Chondrocyte (in vitro differentiated cells): ENCODE results near the gene MYLK. TPM values are rescaled to one million over a fixed set of nuclear protein-coding genes. Genes with fewer than 3 reads are reported as not detected.

Experiments
- DNase-seq: peaks from one replicate; pipeline ENCODE4 v3.0.0; 2021; ENCODE audit warnings: mixed read lengths, low spot score
- H3K27ac Mint-ChIP-seq: one replicate; pipeline ENCODE4 v1.8.0; 2021; ENCODE audit warnings: mild to moderate bottlenecking, moderate library complexity, mixed read lengths; ENCODE audit not compliant: unreplicated experiment
- H3K27me3 Mint-ChIP-seq: 2 replicates; pipeline ENCODE4 v1.8.0; 2021; ENCODE audit warnings: low read depth, mixed read lengths
- H3K36me3 Mint-ChIP-seq: 2 replicates; pipeline ENCODE4 v1.8.0; 2021; ENCODE audit warnings: low read depth, mixed read lengths
- H3K4me1 Mint-ChIP-seq: 2 replicates; pipeline ENCODE4 v1.8.0; 2021; ENCODE audit warnings: low read depth, mild to moderate bottlenecking, mixed read lengths
- H3K4me3 Mint-ChIP-seq: one replicate; pipeline ENCODE4 v1.8.0; 2021; ENCODE audit warnings: mild to moderate bottlenecking, moderate library complexity, mixed read lengths; ENCODE audit not compliant: unreplicated experiment
- H3K9me3 Mint-ChIP-seq: 2 replicates; pipeline ENCODE4 v1.8.0; 2021; ENCODE audit warnings: low read depth, mixed read lengths
- long read RNA-seq: library from polyadenylated mRNA; stranded (forward); transcript quantifications from one replicate; pipeline ENCODE4 v2.0.0, GENCODE V29; 2021
- total RNA-seq: library from RNA; stranded (reverse); gene quantifications from 3 replicates; pipeline ENCODE4 v1.2.1, GENCODE V29; 2021
- TF ChIP-seq, protein P1 (sequence below): fragments of 200-600 bp; sonication (generic); IDR thresholded peaks from 2 replicates; pipeline ENCODE4 v1.5.0; 2021; ENCODE audit warnings: antibody characterized with exemption, mild to moderate bottlenecking, moderate library complexity

MYLK gene
- total RNA-seq, result 319 to 405 TPM (median 393 TPM) in 3 replicates
- long read RNA-seq, full-length matches to known transcripts, result 77 of 492 reads
- long read RNA-seq, partial matches to known transcripts, result 307 of 492 reads
- long read RNA-seq, other reads (novel, unspliced or antisense), result 108 of 492 reads

DNA sequence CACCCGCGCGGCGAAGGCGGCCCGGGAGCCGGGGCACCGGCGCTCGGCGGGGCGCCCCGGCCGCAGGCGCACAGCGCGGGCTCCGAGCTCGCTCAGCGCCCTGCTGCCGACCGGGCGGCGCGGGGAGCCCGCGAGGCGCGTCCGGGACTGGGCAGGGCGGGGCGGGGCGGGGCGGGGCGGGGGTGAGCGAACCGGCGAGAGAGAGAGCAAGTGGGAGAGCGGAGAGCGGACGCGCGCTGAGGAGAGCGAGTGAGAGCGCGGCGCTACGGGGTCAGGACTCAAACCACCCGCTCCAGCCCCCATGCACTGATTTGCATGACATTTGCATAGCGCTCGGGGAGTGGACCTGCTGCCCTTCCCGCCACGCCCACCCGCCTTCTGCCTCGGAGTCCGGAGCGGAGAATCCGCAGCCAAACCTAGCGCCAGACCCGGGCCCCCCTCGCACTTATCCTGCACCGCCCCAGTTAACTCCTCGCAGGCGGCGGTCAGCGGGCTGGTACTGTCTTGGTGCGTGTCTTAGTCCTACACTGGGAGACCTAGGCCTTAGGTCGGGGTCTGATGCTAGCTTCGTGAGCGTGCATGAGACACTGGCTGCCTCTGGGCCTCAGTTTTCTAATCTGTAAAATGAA, at the start of gene MYLK:
Gene MYLK, minus strand, starts transcription at position 130 of the 629 bp plus-strand sequence. CDS start 90,491 bp downstream, outside the sequence.
- H3K27ac Mint-ChIP-seq, result peak within 1 kb of the TSS; percentile 57
- DNase-seq, result no peak
- no peaks in the 10 kb centered on the region for H3K36me3 Mint-ChIP-seq
- TF ChIP-seq, protein P1, sequence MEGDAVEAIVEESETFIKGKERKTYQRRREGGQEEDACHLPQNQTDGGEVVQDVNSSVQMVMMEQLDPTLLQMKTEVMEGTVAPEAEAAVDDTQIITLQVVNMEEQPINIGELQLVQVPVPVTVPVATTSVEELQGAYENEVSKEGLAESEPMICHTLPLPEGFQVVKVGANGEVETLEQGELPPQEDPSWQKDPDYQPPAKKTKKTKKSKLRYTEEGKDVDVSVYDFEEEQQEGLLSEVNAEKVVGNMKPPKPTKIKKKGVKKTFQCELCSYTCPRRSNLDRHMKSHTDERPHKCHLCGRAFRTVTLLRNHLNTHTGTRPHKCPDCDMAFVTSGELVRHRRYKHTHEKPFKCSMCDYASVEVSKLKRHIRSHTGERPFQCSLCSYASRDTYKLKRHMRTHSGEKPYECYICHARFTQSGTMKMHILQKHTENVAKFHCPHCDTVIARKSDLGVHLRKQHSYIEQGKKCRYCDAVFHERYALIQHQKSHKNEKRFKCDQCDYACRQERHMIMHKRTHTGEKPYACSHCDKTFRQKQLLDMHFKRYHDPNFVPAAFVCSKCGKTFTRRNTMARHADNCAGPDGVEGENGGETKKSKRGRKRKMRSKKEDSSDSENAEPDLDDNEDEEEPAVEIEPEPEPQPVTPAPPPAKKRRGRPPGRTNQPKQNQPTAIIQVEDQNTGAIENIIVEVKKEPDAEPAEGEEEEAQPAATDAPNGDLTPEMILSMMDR, result no peak
- H3K4me3 Mint-ChIP-seq, result peak within 1 kb of the TSS; percentile 81
- peaks cover 2% of the 10 kb centered on the region for H3K9me3 Mint-ChIP-seq
- H3K27me3 Mint-ChIP-seq, result no peaks in the 10 kb centered on the region
- H3K4me1 Mint-ChIP-seq, result peaks cover 25% of the 10 kb centered on the region

DNA sequence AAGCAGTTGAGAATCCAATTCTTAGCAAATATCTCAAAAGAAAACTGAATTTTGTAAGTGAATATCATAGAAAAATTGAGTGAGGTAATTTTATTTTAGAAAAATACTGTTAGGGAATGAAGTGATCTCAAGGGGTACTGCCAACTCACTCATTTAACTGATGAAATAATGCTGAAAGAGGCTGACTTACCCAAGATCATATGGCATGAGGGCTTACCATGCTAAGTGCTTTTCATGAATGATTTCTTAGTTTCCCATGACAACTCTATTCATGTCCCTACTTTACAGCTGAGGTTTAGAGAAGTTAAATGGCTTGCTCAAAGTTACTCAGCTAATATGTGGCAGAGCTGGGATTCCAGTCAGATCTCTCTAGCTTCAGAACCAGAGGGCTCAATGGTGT, 46.3 kb upstream of the MYLK start:
- H3K4me1 Mint-ChIP-seq, result no peaks in the 10 kb centered on the region
- no peak overlapping the region for H3K4me3 Mint-ChIP-seq
- no peaks in the 10 kb centered on the region for H3K27me3 Mint-ChIP-seq
- H3K27ac Mint-ChIP-seq, result no peak overlapping the region
- no peak for DNase-seq
- no peaks in the 10 kb centered on the region for H3K9me3 Mint-ChIP-seq
- H3K36me3 Mint-ChIP-seq, result peaks cover 15% of the 10 kb centered on the region
- TF ChIP-seq, protein P1, result no peak

DNA sequence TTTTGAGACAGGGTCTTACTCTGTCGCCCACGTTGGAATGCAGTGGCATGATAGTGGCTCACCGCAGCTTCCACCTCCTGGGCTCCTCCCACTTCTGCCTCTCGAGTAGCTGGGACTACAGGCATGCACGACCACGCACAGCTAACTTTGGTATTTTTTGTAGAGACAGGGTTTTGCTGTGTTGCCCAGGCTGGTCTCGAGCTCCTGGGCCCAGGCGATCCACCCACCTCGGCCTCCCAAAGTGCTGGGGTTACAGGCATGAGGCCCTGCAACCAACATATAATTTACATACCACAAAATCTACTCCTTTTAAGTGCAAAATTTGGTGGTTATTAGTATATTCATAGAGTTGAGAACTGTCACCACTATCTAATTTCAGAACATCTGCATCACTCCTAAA, 45.2 kb upstream of the MYLK start:
- no peak for DNase-seq
- Mint-ChIP-seq H3K4me3 (no peak overlapping the region), H3K27me3 (no peaks in the 10 kb centered on the region), H3K27ac (no peak overlapping the region), H3K9me3 (peaks cover 2% of the 10 kb centered on the region), H3K36me3 (peaks cover 20% of the 10 kb centered on the region), H3K4me1 (no peaks in the 10 kb centered on the region)
- TF ChIP-seq, protein P1, result no peak

- Mint-ChIP-seq H3K36me3 (peaks cover 36% of the 10 kb centered on the region), H3K4me3 (no peak overlapping the region), H3K9me3 (peaks cover 25% of the 10 kb centered on the region), H3K27me3 (no peaks in the 10 kb centered on the region), H3K4me1 (no peaks in the 10 kb centered on the region), H3K27ac (no peak overlapping the region)
- no peak for DNase-seq
- TF ChIP-seq, protein P1, result no peak
Observed at GRCh38 chr3:123926396-123926795, 42.3 kb upstream of the MYLK start.

DNA sequence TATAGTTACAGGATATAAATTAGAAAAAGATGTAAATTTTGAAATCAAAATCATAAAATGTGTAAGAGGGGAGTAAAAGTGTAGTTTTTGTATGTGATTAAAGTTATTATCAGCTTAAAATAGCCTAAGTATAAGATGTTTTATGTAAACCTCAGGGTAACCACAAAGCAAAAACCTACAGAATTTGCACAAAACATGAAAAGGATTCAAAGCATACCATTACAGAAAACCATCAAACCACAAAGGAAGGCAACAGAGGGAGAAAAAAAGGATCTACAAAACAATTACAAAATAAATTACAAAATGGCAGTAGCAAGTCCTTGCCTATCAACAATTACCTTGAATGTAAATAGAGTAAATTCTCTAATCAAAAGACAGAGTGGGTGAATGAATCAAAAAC, 36.7 kb upstream of the MYLK start:
- Mint-ChIP-seq H3K9me3 (peaks cover 40% of the 10 kb centered on the region), H3K36me3 (peaks cover 45% of the 10 kb centered on the region)

More for the DNA sequence above, 36.7 kb upstream of the MYLK start:
- no peaks in the 10 kb centered on the region for H3K4me1 Mint-ChIP-seq
- no peak for DNase-seq
- H3K4me3 Mint-ChIP-seq, result no peak overlapping the region
- TF ChIP-seq, protein P1, result no peak
- H3K27ac Mint-ChIP-seq, result no peak overlapping the region
- no peaks in the 10 kb centered on the region for H3K27me3 Mint-ChIP-seq
